Measurements from ENCODE around the gene ANKRD13A. TPM values are rescaled to one million over a fixed set of nuclear protein-coding genes. Genes with fewer than 3 reads are reported as not detected.

Gene ANKRD13A
- total and polyA plus RNA-seq, 2 donors from 2014 or later, result 23.2 to 68.0 TPM

DNA sequence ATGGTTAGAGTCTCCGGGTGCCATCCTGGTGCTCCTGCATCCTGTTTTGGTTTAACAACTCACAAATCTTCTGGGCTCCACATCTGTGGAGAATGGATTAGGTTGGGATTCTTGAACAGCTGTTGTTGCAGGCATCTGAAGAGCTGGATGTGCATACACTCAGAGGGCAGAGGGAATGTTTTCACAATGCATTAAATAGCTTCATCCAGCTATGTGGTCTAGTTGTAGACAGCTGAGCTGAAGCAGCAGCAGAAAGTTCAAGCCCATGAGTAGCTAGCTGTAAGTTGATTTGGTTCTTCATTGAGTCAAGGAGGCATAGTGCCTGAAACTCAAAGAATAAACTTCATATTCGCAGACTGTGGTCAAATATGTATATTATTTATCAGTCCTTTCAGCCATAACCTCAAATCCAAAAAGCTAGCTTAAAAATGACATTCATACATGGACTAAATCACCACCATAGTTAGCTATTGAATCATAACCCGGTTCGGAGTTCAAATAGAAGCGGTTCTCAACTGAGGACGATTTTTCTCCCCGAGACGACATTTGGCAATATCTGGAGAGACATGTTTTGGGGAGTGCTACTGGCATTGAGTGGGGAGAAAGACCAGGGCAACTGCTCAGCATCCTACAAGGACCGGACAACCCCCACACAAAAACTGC lies 858 bp upstream of the ANKRD13A start:
- Histone ChIP-seq H3K4me3 (ENCODE audit: low read length in 3 of 3) (peak overlapping the region; percentile 79 to 94 (median 94)), H3K27me3 (ENCODE audit: control insufficient read depth, insufficient read depth, low read length) (no peaks in the 10 kb centered on the region), H3K4me1 (ENCODE audit: control insufficient read depth in 2 of 3, insufficient read depth in 2 of 3, low read depth in 1 of 3, low read length in 3 of 3) (peaks cover 0 to 18% (median 8%) of the 10 kb centered on the region in 3 donors), H3K36me3 (ENCODE audit: control insufficient read depth in 2 of 3, insufficient read depth in 3 of 3, low read length in 3 of 3) (no peaks in the 10 kb centered on the region), H3K9me3 (ENCODE audit: control insufficient read depth in 2 of 3, insufficient read depth in 1 of 3, low read length in 3 of 3) (no peaks in the 10 kb centered on the region), H3K27ac (ENCODE audit: low read depth in 2 of 2, low read length in 2 of 2) (peak overlapping the region in 1 of 2 donors; percentile 82), H3K9ac (ENCODE audit: low read length in 3 of 3) (peak overlapping the region; percentile 33 to 91 (median 82))
- intact Hi-C loops (cut with DNase I), result no loop called here
- FAIRE-seq, result no peak
- TF ChIP-seq CTCF (IDR thresholded peaks at IDR 0.05; ENCODE audit: borderline replicate concordance, extremely low read depth, insufficient read depth), result no peak
- no peak for DNase-seq

DNA sequence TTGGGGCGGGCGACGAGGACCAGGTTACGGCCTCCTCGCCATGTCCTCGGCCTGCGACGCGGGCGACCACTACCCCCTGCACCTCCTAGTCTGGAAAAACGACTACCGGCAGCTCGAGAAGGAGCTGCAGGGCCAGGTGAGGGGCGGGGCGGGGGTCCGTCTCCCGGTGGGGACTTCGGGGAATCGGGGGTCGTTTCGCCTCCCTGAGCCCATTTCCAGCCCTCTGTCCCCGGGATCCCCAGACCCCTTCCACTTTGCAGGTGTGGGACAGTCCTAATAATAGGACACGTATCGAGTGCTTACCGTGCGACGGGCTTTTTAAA lies 380 bp downstream of the ANKRD13A start:
- H3K36me3 ChIP-seq (ENCODE audit: control insufficient read depth in 2 of 3, insufficient read depth in 3 of 3, low read length in 3 of 3), result no peaks in the 10 kb centered on the region
- FAIRE-seq (no peak), DNase-seq (peak in 3 of 5 donors; percentile 10 to 85 (median 69))
- H3K4me1 ChIP-seq (ENCODE audit: control insufficient read depth in 2 of 3, insufficient read depth in 2 of 3, low read depth in 1 of 3, low read length in 3 of 3), result peaks cover 0 to 14% (median 8%) of the 10 kb centered on the region in 3 donors
- intact Hi-C loops (cut with DNase I), result no loop called here
- no peaks in the 10 kb centered on the region for H3K27me3 ChIP-seq (ENCODE audit: control insufficient read depth, insufficient read depth, low read length)
- H3K9me3 ChIP-seq (ENCODE audit: control insufficient read depth in 2 of 3, insufficient read depth in 1 of 3, low read length in 3 of 3), result no peaks in the 10 kb centered on the region
- H3K27ac ChIP-seq (ENCODE audit: low read depth in 2 of 2, low read length in 2 of 2), result peak overlapping the region; percentile 82 to 87
- H3K9ac ChIP-seq (ENCODE audit: low read length in 3 of 3), result peak overlapping the region; percentile 42 to 91 (median 60)
- TF ChIP-seq CTCF (IDR thresholded peaks at IDR 0.05; ENCODE audit: borderline replicate concordance, extremely low read depth, insufficient read depth), result no peak
- H3K4me3 ChIP-seq (ENCODE audit: low read length in 3 of 3), result peak overlapping the region; percentile 76 to 94 (median 90)

DNA sequence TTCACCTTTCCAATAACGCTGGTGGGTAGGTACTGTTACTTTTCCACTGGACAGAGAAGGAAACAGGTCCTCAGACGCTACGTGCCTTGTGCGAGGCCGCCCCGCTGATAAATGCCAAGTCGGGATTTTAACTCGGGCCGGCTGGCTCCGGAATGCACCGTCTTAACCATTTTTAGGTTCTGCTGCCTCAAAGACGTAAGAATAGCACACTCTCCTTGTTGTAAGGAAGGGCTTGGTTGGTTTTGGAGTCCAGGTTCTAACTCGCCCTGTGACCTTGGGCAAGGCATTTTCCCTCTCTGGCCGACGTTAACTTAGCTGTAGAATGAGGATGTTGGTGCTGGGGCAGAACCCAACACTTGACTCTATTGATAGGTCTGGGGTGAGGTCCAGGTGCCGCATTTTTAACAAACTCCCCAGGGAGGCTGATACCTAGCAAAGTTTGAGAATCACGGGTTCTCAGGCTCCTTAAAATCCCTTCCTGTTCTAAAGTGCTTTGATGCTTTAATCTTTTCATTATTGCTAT lies 814 bp downstream of the ANKRD13A start:
- peak in 4 of 5 donors; percentile 23 to 79 (median 40) for DNase-seq

More for the DNA sequence above, 814 bp downstream of the ANKRD13A start:
- H3K4me1 ChIP-seq (ENCODE audit: control insufficient read depth in 2 of 3, insufficient read depth in 2 of 3, low read depth in 1 of 3, low read length in 3 of 3), result peaks cover 0 to 10% (median 5%) of the 10 kb centered on the region in 3 donors
- H3K9ac ChIP-seq (ENCODE audit: low read length in 3 of 3), result peak overlapping the region; percentile 42 to 91 (median 60)
- H3K9me3 ChIP-seq (ENCODE audit: control insufficient read depth in 2 of 3, insufficient read depth in 1 of 3, low read length in 3 of 3), result no peaks in the 10 kb centered on the region
- H3K27me3 ChIP-seq (ENCODE audit: control insufficient read depth, insufficient read depth, low read length), result no peaks in the 10 kb centered on the region
- no peaks in the 10 kb centered on the region for H3K36me3 ChIP-seq (ENCODE audit: control insufficient read depth in 2 of 3, insufficient read depth in 3 of 3, low read length in 3 of 3)
- FAIRE-seq, result no peak
- intact Hi-C loops (cut with DNase I), result no loop called here
- TF ChIP-seq CTCF (IDR thresholded peaks at IDR 0.05; ENCODE audit: borderline replicate concordance, extremely low read depth, insufficient read depth), result no peak
- peak overlapping the region; percentile 82 to 87 for H3K27ac ChIP-seq (ENCODE audit: low read depth in 2 of 2, low read length in 2 of 2)
- H3K4me3 ChIP-seq (ENCODE audit: low read length in 3 of 3), result peak overlapping the region; percentile 76 to 94 (median 90)
